NCI-H524 treated with DMSO at 0.1 percent for 48 hours (cell line): ENCODE results near the gene ORAI1.
"Not testable (repeated sequence)": the region's sequence is repeated elsewhere in the genome, so short reads cannot be mapped to it uniquely, and the experiment has no call there.

Experiments
- DNase-seq: peaks from one replicate; lab custom pipeline; 2025; lab: John Stamatoyannopoulos, UW

Gene ORAI1

DNA sequence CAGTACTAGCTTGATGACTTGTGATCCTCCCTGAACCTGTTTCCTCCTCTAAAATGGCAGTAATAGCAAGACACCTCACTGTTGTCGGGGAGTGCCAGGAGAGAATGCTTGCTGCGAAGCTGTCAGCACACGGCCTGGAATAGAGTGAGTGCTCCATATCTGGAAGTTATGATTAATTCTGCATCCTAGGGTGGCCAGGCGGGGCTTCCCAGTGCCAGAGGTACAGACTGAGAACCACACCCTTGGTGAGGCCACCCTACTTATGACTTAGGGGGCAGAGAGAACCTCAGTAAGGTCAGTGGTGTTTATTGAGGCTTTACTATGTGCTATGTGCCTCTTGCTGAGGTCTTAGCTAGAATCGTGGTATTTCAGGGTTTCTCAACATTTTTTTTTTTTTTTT lies 23.0 kb downstream of the ORAI1 start:
- DNase-seq: no peak

DNA sequence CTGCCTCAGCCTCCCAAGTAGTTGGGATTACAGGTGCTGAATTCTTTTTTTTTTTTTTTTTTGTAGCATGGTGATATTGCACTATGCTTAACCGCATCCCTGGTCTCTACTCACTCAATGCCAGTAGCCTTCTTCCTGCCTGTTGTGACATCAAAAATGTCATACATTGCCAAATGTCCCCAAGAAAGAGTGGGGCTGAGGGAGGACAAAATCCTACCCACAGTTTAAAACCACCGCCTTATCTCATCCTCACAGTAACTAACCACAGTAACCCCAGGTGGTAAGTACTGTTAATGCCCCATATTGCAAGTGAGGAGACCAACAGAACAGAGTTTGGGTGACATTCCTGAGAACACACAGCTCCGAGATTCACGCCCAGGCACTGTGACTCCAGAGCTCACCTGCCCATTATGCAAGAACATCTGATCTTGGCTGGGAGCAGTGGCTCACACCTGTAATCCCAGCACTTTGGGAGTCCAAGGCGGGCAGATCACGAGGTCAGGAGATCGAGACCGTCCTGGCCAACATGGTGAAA lies 23.6 kb downstream of the ORAI1 start:
- no peak for DNase-seq

DNA sequence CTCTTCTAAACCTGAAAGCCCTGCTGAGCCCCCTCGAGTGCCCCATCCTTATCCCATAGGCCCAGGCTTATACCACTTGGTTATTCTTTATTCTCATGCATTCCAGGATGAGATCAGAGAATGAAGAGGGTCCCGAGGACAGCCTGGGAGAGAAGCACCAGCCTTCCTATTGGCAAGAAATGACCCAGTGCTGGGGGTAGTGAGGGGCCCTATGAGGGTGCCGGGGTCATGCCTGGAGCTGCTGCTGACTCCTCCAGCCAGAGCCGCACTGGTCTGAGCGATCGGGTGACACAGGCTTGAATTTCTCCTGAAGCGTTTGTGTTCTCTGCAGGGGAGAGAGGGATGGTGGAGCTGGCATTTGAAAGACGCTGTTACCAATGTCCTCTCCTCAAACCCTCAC lies 25.0 kb downstream of the ORAI1 start:
- no peak for DNase-seq

DNA sequence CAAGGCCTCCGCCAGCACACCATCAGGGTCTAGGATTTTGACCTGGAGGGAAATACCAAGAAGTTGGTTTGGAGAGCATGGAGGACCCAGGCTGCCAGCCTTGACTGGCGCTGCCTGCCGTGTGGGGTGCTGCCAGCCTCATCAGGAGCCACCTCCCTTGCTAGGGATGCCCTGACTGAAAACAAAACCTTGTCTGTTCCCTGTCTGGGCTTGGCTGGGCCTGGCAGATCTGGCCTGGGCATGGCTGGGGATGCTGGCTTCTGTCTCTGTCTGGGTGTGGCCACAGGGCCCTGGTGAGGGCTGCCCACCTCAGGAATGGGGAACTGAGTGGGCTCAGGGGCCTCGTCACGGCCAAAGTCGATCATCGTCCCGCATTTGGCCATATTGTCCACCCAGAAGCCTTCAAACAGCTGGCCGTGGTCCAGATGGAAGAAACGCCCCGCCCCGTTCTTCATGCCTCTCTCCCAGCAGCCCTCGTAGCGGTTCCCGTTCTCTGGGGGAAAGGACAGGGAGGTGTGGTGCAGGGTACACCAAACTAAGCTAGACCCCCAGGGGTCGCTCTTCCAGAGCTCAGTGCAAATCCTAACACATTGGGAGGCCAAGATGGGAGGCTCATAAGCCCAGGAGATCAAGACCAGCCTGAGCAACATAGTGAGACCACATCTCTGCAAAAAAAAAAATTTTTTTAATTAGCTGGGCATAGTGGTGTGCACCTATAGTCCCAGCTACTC lies 26.6 kb downstream of the ORAI1 start:
- no peak for DNase-seq

DNA sequence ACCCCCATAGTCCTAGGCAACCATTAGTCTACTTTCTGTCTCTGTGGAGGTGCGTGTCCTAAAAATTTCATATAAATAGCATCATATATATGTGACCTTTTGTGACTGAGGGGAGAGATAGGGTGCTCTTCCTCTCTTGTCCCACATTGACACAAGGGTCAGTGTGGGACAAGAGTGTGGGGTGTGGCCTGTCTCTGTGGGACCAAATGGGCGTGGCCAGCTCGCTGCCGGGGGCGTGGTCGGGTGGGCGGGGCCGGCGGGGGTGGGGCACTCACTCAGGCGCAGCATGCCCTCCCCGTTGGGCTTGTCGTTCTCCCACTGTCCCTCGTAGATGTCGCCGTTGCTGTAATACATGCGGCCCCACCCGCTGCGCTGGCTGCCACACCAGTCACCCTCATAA lies 27.7 kb downstream of the ORAI1 start:
- DNase-seq: no peak

DNA sequence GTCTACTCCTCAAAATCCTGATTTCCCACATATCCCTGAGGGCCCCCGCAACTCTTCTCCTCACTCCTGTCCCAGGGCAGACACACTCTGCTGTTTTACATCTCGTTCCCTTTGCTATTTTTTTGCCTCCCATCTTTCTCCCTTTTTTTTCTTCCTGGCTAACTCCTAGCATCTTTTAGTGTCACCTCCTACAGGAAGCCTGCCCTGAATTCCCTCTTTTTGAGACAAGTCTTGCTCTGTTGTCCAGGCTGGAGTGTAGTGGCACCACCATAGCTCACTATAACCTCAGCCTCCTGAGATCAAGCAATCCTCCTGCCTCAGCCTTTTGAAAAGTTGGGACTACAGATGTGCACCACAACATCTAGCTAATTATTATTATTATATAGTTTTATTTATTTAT lies 29.8 kb downstream of the ORAI1 start:
- DNase-seq: no peak

DNA sequence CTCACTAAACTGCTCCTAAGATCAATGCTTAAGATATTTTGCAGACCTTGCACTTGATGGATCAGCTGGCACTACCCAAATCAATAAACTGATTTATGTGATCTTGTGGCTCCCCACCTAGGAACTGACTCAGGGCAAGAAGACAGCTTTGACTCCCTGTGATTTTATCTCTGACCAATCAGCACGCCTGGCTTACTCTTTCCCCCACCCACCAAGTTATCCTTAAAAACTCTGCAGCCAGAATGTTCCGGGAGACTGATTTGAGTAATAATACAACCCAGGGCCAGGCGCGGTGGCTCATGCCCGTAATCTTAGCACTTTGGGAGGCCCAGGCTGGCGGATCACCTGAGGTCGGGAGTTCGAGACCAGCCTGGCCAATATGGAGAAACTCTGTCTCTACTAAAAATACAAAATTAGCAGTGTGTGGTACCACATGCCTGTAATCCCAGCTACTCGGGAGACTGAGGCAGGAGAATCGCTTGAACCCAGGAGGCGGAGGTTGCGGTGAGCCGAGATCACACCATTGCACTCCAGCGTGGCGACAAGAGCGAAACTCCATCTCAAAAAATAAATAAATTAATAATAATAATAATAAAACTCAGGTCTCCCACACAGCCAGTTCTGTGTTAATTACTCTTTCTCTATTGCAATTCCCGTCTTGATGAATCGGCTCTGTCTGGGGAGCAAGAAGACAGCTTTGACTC lies 31.1 kb downstream of the ORAI1 start:
- DNase-seq: no peak

DNA sequence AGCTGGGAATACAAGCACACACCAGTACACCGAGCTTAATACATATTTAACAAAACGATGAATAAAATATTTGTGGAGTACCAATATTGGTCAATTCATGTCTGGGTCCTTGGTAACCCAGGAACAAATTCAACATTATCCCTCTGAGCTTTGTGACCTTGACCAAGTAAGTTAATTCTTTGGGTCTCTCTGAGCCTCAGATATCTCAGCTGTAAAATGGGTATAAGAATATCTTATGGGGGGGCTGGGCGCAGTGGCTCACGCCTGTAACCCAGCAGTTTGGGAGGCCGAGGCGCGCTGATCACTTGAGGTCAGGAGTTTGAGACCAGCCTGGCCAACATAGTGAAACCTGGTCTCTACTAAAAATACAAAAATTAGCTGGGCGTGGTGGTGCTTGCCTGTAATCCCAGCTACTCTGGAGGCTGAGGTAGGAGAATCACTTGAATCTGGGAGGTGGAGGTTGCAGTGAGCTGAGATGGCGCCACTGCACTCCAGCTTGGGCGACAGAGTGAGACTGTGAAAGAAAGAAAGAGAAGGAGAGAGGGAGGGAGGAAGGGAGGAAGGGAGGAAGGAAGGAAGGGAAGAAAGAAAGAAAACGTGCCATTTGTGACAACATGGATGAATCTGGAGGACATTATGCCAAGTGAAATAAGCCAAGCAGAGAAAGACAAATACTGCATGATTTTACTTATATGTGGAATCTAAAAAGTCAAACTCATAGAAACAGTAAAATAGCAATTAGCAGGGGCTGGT lies 35.2 kb downstream of the ORAI1 start:
- DNase-seq: not testable (repeated sequence)

DNA sequence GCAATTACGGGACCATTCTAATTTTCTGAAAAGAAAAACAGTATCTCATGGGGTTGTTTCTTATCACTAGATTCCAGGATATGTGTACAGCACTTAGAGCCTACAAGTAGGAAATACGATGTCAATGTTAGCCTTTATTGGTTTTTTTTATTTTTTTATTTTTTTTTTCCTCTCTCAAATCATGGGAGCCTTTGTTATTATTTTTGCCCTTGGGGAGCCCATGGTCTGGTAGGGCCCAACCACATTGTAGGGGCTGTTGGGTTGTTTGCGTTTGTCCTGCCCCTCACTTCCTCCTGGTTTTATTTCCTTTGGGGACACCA lies 37.2 kb downstream of the ORAI1 start:
- no peak for DNase-seq

DNA sequence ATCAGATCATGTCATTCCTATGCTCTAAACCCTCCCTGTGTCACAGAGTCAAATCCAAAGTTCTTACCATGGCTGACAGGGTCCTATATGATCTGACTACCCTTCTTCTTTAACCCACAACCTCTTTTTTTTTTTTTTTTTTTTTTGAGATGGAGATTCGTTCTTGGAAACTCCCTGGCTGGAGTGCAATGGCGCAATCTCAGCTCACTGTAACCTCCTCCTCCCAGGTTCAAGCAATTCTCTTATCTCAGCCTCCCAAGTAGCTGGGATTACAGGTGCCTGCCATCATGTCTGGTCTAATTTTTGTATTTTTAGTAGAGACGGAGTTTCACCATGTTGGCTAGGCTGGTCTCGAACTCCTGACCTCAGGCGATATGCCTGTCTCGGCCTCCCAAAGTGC lies 40.5 kb downstream of the ORAI1 start:
- DNase-seq: not testable (repeated sequence)

DNA sequence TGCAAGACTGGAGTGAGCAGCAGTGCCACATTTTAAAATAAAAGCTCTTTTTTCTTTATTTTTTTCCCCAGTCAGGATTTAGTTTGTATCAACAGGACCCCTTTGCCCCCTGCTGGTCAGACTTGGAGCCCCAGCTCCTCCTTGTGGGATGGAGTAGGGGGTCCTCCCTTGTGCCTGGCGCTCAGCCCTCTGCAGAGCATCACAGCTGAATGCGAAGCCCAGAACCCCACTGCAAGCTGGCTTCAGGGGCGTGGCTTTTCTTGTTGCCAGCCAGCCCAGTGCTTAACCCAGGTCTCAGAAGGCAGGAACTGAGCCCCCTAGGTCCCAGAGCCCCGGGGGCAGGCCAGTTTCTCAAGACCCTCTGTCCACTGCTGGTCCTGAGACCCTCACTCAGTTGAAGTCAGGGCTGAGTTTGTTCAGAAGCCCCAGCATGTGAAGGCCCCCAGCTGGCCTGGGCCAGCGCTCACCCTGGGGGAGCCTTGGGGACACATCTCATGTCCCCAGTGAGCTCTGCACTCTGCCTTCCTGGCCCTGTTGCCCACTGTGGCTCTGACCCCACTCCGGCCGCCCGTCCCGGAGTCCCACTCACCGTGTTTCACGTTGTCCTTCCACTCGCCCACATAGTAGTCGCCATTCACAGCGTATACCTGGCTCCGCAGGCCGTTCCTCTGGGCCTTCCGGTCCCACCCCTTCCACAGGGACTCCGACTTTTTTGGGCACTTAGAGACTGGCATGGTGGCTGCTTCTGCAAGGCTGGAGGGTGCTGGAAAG lies 42.6 kb downstream of the ORAI1 start:
- no peak for DNase-seq

DNA sequence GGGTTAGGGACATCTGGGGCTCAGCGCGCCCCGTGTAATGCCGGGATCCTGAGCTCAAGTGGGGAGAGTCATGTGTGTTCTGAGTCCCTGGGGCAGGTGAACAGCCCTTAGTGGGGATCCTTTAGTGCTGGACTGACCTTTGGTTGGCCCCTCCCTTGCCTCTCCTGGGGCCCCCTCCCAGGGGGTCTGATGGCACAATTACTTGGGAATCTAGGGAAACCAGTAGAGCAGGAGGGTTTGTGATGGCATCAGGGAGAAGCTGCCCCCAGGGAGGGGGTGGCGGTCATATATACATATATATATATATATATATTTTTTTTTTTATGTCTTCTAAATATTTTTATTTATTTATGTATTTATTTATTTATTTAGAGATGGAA lies 43.2 kb downstream of the ORAI1 start, which contains the start of gene MORN3:
Gene MORN3 (minus strand): TSS at position 134 of the 380 bp plus-strand sequence. CDS start 171 bp downstream, outside the sequence.
- DNase-seq: no peak

DNA sequence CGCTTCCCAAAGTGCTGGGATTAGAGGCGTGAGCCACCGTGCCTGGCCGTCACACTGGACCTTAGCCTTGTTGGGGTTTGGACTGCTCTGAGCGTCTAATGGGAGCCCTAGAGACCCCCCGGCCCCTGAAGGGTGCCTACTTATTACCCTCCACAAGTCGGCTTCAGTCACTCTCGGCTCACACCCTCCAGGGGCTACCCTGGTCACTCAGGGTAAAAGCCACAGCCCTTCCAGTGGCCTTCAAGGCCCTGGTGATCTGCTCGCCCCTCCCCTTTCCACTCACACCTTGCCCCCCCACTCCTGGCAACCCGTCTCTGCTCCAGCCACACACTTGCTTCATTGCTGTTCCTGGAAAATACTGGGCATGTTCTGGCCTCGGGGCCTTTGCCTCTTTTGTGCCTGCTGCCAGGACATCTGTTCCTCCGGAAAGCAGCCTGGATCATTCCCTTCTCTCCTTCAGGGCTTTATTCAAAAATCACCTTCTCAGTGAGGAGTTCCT lies 46.7 kb downstream of the ORAI1 start:
- no peak for DNase-seq

DNA sequence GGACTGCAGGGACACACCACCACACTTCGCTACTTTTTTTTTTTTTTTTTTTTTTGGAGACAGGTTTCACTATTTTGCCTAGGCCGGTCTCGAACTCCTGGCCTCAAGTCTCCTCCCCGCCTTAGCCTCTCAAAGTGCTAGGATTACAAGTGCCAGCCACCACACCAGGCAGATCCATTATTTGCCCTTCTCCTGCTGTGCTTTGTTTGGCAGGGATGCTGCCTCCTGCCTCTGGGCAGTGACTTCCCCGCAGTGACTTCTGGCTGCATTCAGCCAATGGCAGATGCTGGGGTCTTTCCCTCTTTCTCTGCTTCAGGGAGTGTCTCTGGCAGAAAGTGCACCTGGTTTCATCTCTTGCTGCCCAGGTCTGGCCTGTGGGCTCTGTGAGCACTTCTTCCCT lies 49.9 kb downstream of the ORAI1 start:
- no peak for DNase-seq

DNA sequence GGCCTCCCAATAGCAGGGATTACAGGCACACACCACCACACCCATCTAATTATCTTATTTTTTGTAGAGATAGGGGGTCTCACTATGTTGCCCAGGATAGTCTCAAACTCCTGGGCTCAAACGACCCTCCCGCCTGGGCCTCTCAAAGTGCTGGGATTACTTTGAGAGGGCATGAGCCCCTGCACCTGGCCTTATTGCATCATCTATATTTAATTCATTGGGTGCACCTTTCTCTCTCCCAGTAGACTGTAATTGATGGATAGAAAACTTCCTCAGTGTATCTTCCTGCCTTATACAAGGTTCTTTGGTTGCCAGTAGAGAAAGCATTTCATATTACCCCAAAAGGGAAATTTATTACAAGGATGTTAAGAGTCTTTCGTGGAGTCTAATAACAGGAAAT lies 52.0 kb downstream of the ORAI1 start:
- DNase-seq: no peak

DNA sequence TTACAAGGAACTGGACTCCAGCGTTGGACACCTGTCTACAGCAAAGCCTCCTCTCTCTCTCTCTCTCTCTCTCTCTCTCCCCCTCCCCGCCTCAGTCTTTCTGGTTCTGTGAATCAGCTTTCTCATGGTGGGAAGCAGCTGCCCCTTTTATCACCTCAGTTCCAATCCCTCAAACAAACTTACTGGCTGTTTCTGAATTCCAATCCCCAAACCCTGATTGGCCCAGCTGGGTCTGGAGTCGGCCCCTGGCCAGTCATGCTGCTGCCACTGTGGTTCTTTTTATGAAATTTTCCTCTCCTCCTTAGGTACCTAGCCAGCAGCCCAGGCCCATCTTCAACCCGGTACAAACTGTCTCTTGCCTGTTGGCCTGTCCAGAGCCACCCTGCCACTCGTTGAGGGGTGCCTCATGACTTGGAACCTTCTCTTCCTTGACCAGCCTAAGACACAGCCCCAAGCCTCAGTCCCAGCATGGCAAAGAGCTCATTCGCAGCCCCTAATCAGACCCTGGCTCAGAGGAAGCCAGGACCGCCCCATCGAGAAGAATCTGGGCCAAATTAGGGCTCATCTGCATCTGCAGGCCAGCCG lies 52.5 kb downstream of the ORAI1 start:
- no peak for DNase-seq

DNA sequence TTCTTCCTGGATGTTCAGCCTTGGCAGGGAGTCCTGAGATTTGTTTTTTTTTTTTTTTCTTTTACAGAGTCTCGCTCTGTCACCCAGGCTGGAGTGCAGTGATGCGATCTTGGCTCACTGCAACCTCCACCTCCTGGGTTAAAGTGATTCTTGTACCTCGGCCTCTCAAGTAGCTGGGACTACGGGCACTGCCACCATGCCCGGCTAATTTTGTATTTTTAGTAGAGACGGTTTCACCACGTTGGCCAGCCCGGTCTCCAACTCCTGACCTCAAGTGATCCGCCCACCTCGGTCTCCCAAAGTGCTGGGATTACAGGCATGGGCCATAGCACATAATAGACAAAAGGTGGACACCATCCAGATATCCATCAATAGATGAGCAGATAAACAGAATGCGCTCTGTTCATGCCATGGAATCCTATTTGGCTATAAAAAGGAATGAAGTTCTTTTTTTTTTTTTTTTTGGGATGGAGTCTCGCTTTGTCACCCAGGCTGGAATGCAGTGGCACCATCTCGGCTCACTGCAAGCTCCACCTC lies 53.4 kb downstream of the ORAI1 start:
- DNase-seq: not testable (repeated sequence)

DNA sequence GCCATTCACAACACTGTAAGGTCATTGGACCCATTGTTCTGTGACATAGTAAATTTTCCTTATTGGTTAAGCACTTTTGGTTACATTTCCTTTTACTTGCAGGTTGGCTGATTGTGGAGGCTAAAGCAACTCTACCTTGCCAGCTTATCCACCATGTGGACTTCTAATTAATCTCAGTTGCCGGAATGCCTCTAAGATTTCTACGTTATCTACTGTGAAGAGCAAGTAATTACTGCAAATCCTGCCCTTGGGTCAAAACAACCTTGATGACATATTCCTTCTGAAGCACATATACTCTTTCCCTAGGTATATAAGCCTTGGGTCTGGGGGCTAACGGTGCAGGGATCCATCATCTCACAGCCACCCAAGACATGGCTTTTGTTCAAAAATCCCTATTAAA lies 62.6 kb downstream of the ORAI1 start:
- no peak for DNase-seq

DNA sequence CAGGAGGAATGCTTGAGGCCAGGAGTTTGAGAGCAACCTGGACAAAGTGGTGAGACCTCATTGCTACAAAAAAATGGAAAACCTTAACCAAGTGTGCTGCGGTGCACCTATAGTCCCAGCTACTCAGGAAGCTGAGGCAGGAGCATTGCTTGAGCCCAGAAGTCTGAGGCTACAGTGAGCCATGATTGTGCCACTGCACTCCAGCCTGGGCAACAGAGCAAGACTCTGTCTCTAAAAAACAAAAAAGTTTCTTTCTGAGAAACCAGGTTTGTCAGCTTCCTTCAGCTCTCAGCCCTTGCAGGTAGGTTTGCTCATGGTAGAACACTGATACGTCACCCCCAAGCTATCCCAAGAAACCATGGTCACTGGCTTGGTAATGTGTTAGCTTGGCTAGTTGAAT lies 63.1 kb downstream of the ORAI1 start:
- DNase-seq: no peak
